NCI-H128 (cell line): ENCODE data around the gene CDC25A.
"Not testable (repeated sequence)": the region's sequence is repeated elsewhere in the genome, so short reads cannot be mapped to it uniquely, and the experiment has no call there.

Source experiments
- DNase-seq: peaks from one replicate; lab custom pipeline; 2025; ENCODE audit not compliant: unreplicated experiment; lab: John Stamatoyannopoulos, UW

Gene CDC25A

GRCh38 chr3:48188266-48189201, at the start of gene CDC25A:
CDC25A (minus strand) TSS chr3:48188417; CDS start chr3:48187947, 470 bp downstream.
- DNase-seq = peak; percentile 91

DNA sequence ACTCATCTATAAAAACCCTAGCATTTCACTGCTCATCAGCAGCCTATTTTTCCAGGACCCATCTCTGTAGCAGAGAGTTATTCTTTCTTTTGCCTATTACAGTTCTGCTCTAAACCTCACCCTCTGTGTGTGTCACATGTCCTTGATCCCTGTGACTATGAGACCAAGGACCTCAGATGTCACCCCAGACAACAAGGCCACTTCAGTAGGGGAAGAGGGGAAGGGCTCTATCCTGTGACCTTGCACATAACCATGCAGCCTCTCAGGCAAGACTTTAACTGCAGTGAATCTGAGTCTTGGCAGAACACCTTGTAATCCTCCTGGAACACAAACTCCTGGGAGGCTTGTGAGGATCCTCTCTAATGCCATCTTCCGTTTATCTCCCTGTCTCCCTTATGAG, 48.3 kb upstream of the CDC25A start:
- DNase-seq = no peak

- DNase-seq = no peak
Measured at GRCh38 chr3:48233542-48233941, 45.3 kb upstream of the CDC25A start.

DNA sequence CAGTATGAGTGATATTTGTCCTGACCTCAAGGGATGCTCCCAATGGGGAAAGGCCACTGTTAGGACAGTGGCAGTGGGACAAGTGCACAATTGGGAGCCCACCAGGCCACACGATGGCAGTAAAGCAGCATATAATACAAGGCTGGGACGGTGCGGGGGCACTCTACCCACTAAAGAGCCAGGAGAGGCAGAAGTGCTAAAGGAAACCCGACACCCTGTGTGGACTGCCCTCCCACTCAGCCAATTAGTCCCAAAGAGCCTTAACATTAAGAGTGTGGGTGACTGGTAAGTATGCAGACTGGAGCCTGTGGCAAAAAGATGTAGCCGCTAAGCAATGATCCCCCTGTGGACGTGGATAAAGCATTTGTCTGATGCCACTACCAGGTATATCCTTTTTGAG, 44.5 kb upstream of the CDC25A start:
- DNase-seq = peak; percentile 67

DNA sequence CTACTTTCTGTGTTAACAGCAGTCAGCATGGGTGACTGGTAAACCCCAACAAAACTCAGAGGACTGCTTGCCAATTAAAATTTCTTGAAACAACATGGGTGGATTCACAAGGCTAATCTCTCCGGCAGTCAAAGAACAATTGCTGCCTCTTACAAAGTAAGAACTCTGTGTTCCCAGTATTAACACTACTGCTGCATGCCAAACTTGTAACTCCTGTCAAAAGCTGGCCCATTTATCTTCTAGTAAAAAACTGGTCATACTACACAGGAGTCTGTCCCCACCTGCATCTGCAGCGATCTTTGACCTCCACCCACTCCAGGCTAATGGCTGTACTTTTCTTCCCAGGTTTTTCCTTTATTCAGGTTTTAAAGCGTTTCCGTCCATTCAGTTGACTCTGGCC, 44.0 kb upstream of the CDC25A start:
- DNase-seq = no peak

- no peak for DNase-seq
Measured at GRCh38 chr3:48226939-48227338, 38.7 kb upstream of the CDC25A start.

DNA sequence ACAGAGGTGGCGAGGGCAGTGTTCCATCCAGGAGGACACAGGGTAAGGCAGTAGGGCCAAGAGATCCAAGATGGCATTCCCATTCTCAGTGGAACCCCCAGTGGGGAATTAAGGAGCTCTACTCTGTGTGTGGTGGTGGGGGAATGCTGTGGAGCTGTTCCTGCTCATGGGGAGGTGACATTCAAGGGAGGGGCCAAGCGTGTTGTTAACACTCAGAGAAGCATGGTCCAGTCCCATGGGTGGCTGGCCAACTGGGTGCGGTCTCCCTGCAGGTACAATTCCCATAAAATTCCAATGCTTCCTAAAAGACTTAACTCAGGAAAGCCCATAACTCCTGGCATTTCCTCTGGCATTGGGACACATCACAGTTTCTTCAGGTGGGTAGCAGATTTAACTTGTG, 37.4 kb upstream of the CDC25A start:
- DNase-seq = no peak

GRCh38 chr3:48222616-48223513, 34.6 kb upstream of the CDC25A start, which contains the start of gene CAMP:
CAMP (plus strand) TSS chr3:48223495; CDS start chr3:48223512, 17 bp downstream.
- no peak for DNase-seq

GRCh38 chr3:48220746-48221145, 32.5 kb upstream of the CDC25A start:
- no peak for DNase-seq

DNA sequence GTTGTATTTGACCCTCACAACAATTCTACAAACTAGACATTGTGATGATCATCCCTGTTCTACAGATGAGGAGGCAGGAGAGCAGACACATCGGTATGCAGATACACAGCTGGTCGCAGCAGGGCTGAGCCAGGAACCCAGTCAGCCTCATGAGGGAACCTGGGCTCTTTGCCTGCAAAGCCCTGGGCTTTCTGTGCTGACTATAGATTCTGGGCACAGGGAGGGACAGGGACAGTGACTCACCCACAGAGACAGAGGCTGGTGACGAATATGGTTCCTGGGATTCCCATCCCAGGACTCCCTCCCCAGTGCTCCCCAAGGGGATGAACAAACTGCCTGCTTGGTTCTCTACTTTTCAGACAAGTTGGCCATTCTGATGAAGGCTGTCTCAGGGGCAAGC, 31.3 kb upstream of the CDC25A start:
- DNase-seq = no peak

DNA sequence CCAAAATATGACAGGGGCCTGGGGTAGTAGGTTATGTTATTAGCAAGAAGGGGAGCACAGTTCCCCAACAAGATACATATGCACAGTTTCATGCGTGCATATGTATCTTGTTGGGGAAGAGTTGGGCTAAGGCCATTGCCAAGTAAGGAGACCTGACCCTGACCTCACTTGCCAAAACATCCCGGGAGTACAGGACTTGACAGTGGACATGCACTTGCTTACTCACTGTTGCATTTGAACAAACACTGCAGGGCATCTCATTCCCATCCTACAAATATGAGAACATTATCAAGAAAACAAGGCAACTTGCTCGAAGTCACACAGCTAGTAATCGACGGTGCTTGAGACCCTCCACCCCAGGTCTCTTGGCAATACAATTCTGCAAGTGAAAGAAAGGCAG, 30.3 kb upstream of the CDC25A start:
- no peak for DNase-seq

DNA sequence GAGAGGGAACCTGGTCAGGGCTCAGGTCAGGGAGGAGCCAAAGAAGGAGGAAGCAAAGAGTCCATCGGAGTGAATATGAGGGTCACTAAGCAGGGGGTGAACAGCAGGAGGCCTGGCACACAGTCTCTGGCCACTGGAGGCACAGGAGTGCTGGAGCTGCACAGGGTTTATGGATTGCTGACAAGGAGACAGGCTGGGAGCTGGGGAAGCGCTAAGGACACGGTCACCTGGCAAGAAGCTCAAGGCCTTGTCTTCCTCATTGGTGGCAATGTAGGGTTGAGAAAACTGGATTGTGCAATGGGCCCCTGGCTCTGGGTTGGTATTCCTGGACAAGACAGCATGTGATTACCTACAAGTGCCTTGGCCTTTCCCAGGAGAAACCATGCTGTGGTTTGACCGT, 29.2 kb upstream of the CDC25A start:
- DNase-seq = no peak

GRCh38 chr3:48215876-48216275, 27.7 kb upstream of the CDC25A start:
- no peak for DNase-seq

DNA sequence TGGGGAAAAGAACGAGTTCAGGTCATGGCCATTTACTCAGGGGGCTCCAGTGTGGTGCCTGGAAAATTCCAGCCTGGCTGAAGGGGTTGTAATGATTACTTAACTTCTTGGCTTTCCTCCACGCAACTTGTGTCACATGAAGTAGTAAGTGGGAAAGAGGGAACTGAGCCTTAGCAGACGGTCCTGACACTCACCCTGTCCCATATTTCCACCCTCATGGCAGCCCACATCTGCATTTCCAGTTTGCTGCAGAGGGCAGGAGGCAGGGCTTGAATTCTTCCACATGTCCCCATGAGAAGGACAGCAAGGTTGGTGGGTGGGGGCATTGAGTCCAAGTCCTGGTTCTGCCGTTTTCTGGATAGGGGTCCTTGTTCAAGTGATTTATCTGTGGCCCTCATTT, 27.2 kb upstream of the CDC25A start:
- no peak for DNase-seq

DNA sequence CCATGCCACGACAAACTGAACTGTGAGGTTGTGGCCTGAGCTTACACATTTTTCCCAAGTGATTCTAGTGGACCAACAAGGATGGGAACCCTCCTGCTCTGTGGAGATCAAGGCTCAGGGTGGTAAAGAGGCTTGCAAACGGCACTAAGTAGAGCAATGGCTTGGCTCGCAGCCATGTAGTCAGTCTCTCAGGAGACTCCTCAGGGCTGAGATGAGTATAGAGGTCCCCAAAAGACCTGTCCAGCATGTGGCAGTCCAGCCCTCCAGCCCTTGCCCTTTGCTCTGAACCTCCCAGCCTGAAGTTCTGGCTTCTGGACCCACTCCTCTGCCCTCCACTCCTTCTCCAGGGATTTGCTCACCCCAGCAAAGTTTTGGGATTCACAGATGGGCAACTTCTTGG, 26.8 kb upstream of the CDC25A start:
- no peak for DNase-seq

DNA sequence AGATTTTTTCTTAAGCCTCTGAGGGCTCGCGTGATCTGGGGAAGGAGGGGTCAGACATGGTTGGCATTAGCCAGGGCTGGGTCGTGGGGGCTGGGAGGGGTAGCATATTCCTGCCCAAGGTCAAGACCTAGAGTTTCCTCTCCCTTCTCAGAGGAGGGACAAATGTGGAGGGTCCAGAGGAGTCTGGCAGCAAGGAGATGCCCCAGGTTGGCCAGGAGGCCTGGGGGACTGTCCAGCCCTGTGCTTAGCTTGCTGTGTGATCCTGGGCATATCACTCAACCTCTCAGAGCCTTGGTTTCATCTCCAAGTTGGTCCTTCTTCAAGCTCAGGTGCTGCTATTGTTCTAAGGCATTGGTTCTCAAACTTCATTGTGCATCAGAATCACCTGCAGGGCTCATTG, 26.0 kb upstream of the CDC25A start:
- DNase-seq = no peak

GRCh38 chr3:48211776-48212175, 23.6 kb upstream of the CDC25A start:
- DNase-seq = not testable (repeated sequence)

- not testable (repeated sequence) for DNase-seq
Measured at GRCh38 chr3:48210534-48210933, 22.3 kb upstream of the CDC25A start.

GRCh38 chr3:48209445-48209844, 21.2 kb upstream of the CDC25A start:
- no peak for DNase-seq

DNA sequence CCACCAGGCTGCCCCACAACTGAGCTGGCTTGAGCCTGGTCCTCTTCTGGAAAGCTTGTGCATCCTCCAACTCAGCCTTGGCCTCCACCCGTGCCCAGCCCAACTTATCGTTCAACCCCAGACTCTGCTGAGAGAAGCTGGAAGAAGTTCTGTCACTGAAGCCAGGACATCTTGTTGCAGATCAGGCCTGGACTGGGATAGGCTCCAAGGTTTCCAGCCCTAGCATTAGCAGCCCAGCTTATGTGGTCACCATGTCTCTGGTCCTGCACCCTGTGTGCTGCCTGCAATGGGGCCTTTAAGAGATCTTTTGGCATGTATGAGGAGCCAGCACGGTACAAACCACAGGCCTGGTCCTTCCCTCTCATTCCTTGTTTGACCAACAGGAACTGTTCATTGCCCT, 19.9 kb upstream of the CDC25A start:
- no peak for DNase-seq

DNA sequence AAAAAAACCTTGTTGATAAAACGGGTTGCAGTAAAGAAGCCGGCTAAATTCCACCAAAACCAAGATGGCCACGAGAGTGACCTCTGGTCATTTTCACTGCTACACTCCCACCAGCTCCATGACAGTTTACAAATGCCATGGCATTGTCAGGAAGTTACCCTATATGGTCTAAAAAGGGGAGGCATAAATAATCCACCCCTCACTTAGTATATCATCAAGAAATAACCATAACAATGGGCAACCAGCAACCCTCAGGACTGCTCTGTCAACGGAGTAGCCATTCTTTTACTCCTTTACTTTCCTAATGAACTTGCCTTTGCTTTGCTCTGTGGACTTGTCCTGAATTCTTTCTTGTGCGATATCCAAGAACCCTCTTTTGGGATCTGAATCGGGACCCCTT, 14.4 kb upstream of the CDC25A start:
- DNase-seq = no peak

GRCh38 chr3:48199117-48199516, 10.9 kb upstream of the CDC25A start:
- no peak for DNase-seq
